DND-41 (cell line): ENCODE data around the gene SAMD11.
"Not testable (repeated sequence)": the region's sequence is repeated elsewhere in the genome, so short reads cannot be mapped to it uniquely, and the experiment has no call there.

Experiments used
- ATAC-seq: fragments of 200-7000 bp; cut with Tn5 transposase; 3 replicates; pipeline ENCODE4 v1.9.1; 2021; ENCODE audit warnings: low read depth; ENCODE audit not compliant: insufficient read depth
- DNase-seq: peaks from one replicate; pipeline ENCODE4 v3.0.0-alpha.2; 2020
- H2AFZ ChIP-seq: 2 replicates; pipeline ENCODE4 v1.6.0; 2012; ENCODE audit warnings: low read depth, low read length
- H3K27ac ChIP-seq: 2 replicates; pipeline ENCODE4 v1.5.1; 2012; ENCODE audit warnings: low read length, inconsistent platforms
- H3K27me3 ChIP-seq: fragments of 200-600 bp; sonication (generic); 2 replicates; pipeline ENCODE4 v1.6.0; 2012; ENCODE audit warnings: low read length, mild to moderate bottlenecking, inconsistent platforms; ENCODE audit not compliant: insufficient read depth, poor library complexity
- H3K36me3 ChIP-seq: 2 replicates; pipeline ENCODE4 v1.5.1; 2012; ENCODE audit warnings: low read length, inconsistent platforms; ENCODE audit not compliant: insufficient read depth
- H3K4me1 ChIP-seq: 2 replicates; pipeline ENCODE4 v1.5.1; 2012; ENCODE audit warnings: mild to moderate bottlenecking, low read length; ENCODE audit not compliant: insufficient read depth
- H3K4me2 ChIP-seq: 2 replicates; pipeline ENCODE4 v1.6.0; 2012; ENCODE audit warnings: mild to moderate bottlenecking, moderate library complexity, low read length, inconsistent platforms; ENCODE audit not compliant: insufficient read depth
- H3K4me3 ChIP-seq, 2 experiments: fragments of 200-600 bp in 1 of 2; shearing (Covaris generic) in 1 of 2; 2 replicates each; pipeline ENCODE4 v1.5.1; 2012 to 2016; ENCODE audit warnings: inconsistent platforms in 2 of 2, low read length in 2 of 2, mild to moderate bottlenecking in 2 of 2, low read depth in 1 of 2, moderate library complexity in 1 of 2
- H3K79me2 ChIP-seq: 2 replicates; pipeline ENCODE4 v1.6.0; 2012; ENCODE audit warnings: low read length, inconsistent platforms; ENCODE audit not compliant: insufficient read depth
- H3K9ac ChIP-seq: 2 replicates; pipeline ENCODE4 v1.6.0; 2012; ENCODE audit warnings: low read depth, mild to moderate bottlenecking, inconsistent platforms, low read length, moderate library complexity
- H3K9me3 ChIP-seq: 2 replicates; pipeline ENCODE4 v1.5.1; 2012; ENCODE audit warnings: low read length, moderate library complexity, mild to moderate bottlenecking, inconsistent platforms; ENCODE audit not compliant: insufficient read depth, severe bottlenecking
- H4K20me1 ChIP-seq: 2 replicates; pipeline ENCODE4 v1.6.0; 2012; ENCODE audit warnings: low read length; ENCODE audit not compliant: insufficient read depth
- EZH2 ChIP-seq: IDR thresholded peaks from 3 replicates; pipeline ENCODE4 v1.6.1; 2012; ENCODE audit warnings: borderline replicate concordance, low read depth, mild to moderate bottlenecking, moderate library complexity, low read length, inconsistent platforms; ENCODE audit not compliant: severe bottlenecking
- TF ChIP-seq, protein P1 (sequence below): IDR thresholded peaks from 2 replicates; pipeline ENCODE4 v1.5.1; 2012; ENCODE audit warnings: borderline replicate concordance, low read length, moderate library complexity, mild to moderate bottlenecking; ENCODE audit not compliant: poor library complexity, severe bottlenecking; ENCODE audit errors: extremely low read depth

SAMD11 gene

DNA sequence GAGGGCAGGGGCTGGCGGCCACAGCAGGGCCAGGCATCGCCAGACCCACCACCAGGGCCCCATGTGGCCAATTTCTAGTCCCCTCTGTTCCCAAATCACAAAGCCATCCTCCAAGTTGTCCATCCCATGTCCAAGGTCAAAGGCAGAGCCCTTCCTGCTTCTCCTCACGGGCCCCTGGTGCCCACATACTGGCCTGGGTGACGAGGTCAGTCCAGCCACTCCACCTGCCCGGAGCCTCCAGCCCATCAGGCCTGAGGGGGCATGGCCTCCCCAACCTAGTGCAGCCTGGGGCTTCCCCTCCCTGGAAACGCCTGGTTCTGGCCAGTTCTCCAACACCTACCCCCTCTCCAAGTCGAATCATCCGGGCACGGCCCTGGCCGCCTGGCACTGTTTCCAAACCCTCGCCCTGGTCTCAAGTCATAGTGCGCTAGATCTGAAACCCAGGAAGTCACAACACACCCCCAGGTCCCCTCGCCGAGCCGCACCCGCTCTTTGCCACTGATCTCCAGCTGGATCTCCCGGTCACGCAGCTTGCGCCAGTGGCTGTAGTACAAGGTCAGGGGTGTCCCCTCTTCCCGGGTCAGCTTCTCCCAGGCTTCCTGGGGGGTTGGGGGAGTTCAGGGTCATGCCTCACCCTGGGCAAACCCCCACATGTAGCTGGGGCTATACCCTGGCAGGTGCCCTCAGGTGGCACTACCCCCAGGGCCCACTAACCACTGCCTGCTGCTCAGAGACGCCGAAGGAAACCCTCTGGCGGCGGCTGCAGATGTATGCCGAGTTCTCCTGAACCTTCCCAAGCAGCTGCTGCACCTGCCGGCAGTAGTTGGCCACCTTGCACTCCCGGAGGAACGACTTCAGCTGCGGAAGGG lies 22.2 kb downstream of the SAMD11 start:
- Histone ChIP-seq H3K27me3 (peaks cover 14% of the 10 kb centered on the region), H3K4me3 (no peak overlapping the region), H3K79me2 (no peaks in the 10 kb centered on the region), H3K36me3 (peaks cover 63% of the 10 kb centered on the region), H3K27ac (no peak overlapping the region), H3K4me1 (peaks cover 3% of the 10 kb centered on the region; the same call in 1 of the 2 replicates), H3K9ac (no peak overlapping the region), H3K9me3 (no peaks in the 10 kb centered on the region), H4K20me1 (peaks cover 66% of the 10 kb centered on the region), H3K4me2 (no peak overlapping the region), H2AFZ (no peak overlapping the region)
- TF ChIP-seq, protein P1, sequence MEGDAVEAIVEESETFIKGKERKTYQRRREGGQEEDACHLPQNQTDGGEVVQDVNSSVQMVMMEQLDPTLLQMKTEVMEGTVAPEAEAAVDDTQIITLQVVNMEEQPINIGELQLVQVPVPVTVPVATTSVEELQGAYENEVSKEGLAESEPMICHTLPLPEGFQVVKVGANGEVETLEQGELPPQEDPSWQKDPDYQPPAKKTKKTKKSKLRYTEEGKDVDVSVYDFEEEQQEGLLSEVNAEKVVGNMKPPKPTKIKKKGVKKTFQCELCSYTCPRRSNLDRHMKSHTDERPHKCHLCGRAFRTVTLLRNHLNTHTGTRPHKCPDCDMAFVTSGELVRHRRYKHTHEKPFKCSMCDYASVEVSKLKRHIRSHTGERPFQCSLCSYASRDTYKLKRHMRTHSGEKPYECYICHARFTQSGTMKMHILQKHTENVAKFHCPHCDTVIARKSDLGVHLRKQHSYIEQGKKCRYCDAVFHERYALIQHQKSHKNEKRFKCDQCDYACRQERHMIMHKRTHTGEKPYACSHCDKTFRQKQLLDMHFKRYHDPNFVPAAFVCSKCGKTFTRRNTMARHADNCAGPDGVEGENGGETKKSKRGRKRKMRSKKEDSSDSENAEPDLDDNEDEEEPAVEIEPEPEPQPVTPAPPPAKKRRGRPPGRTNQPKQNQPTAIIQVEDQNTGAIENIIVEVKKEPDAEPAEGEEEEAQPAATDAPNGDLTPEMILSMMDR = no peak
- no peak for TF ChIP-seq EZH2
- no peak for DNase-seq
- no peak for ATAC-seq

DNA sequence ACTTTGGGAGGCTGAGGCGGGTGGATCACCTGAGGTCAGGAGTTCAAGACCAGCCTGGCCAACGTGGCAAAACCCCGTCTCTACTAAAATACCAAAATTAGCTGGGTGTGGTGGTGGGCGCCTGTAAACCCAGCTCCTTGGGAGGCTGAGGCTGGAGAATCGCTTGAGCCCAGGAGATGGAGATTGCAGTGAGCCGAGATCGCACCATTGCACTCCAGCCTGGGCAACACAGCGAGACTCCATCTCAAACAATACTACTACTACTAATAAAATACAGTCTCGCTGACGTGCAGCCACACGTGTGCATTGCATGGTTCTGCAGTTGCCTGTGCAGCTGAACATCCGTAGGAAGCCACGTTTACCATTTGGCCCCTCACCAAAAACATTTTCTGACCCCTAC lies 23.1 kb downstream of the SAMD11 start:
- DNase-seq, H3K4me3 ChIP-seq, H3K9me3 ChIP-seq, H3K4me1 ChIP-seq, H3K27ac ChIP-seq, H3K4me2 ChIP-seq, H2AFZ ChIP-seq, H3K9ac ChIP-seq, H3K79me2 ChIP-seq, H3K27me3 ChIP-seq, ATAC-seq: not testable (repeated sequence)
- Histone ChIP-seq H3K36me3 (peaks cover 72% of the 10 kb centered on the region), H4K20me1 (peaks cover 61% of the 10 kb centered on the region)

DNA sequence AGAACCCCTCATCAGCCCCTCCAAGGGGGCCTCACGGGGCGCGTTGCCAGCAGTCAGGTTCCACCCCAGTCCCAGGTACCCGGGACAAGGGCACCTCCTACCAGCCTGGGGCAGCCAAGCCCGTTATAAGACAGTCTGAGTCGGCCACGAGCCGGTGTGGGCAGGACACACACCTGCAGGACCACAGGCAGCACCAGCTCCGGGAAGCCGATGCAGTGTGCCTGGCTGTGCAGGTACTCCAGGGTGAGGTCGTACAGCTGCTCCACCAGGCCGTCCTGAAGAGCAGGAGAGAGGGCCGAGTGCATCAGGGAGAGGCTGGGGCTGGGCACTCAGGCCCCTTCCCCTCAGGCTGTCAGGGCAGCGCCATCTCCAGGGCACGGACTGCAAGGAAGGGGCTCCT lies 24.2 kb downstream of the SAMD11 start:
- no peak overlapping the region for H3K27ac ChIP-seq
- H3K36me3 ChIP-seq = peaks cover 83% of the 10 kb centered on the region
- no peak overlapping the region for H3K9ac ChIP-seq
- no peak overlapping the region for H3K4me2 ChIP-seq
- H2AFZ ChIP-seq = no peak overlapping the region
- H3K27me3 ChIP-seq = no peaks in the 10 kb centered on the region
- TF ChIP-seq, protein P1 = no peak
- no peak for TF ChIP-seq EZH2
- H3K4me1 ChIP-seq = no peaks in the 10 kb centered on the region
- peaks cover 58% of the 10 kb centered on the region for H4K20me1 ChIP-seq
- DNase-seq (no peak), ATAC-seq (no peak)
- no peak overlapping the region for H3K4me3 ChIP-seq
- H3K79me2 ChIP-seq = no peaks in the 10 kb centered on the region
- no peaks in the 10 kb centered on the region for H3K9me3 ChIP-seq

DNA sequence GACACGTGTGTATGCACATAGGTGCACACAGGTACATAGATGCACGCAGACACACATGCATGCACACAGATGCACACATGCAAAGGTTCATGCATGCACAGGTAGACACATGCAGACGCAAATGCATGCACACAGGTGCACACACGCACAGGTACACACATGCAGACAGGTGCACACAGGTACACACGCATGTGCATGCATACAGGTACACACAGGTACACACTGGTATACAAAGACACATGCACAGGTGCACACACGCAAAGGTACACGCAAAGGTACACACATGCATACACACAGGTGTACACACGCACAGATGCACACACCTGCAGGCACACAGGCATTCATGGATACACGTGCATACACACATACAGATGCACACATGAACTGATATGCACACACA lies 26.5 kb downstream of the SAMD11 start:
- Histone ChIP-seq H3K4me1 (no peaks in the 10 kb centered on the region), H3K9ac (no peak overlapping the region), H3K79me2 (no peaks in the 10 kb centered on the region), H4K20me1 (peaks cover 62% of the 10 kb centered on the region), H3K9me3 (no peaks in the 10 kb centered on the region), H2AFZ (no peak overlapping the region), H3K4me2 (no peak overlapping the region), H3K36me3 (peaks cover 99% of the 10 kb centered on the region), H3K4me3 (no peak overlapping the region), H3K27me3 (no peaks in the 10 kb centered on the region), H3K27ac (no peak overlapping the region)
- DNase-seq (no peak), ATAC-seq (no peak)
- TF ChIP-seq, protein P1 = no peak
- TF ChIP-seq EZH2 = no peak
